Stimulated activated CD8-positive, alpha-beta memory T cell treated with anti-CD3 and anti-CD28 coated beads, Interleukin-4, amount 100 ng/mL, for 1 hour (primary cell): ENCODE results near the gene METTL1.
A peak's percentile ranks its signal among the peaks of the same experiment; 100 is the strongest.

ENCODE experiments used
- DNase-seq, 2 donors: peaks; one replicate each; pipeline ENCODE4 v3.0.0-alpha.2; 2020; ENCODE audit warnings: low read depth in 2 of 2, low spot score in 1 of 2

The METTL1 gene

DNA sequence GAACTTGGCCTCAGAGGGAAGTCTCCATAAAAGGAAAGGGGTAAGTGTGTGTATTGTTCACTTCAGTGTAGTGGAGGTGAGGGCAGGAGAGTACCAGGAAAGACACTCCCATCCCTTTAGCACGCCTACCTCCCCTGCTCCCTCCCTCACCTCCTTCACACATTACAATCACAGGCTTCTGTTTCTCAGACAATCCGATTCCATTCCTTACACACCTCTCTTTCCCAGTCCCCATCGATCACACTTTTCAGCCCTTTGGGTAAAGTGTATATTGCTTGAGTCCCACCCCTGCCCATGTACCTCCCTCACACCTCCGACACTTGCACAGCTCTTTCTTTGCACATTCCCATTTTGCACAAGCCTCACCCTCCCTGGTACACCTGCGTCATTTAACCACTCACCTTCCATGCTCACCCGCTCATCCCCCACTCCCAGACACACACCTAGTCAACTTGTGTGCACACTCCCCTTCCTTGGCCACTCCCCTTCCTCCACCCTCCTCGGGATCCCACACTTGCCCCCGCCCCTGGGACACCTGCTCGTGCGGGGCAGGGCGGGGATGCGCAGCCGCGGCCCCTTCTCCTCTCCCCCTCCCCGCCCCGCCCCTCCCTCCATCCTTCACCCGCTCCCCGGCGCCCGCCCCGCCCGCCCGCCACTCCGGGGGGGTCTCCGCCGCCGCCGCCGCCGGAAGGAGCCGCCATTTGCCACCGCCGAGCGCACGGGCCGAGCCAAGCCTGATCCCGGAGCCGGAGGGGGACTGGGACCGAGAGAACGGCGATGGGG, 17.3 kb downstream of the METTL1 start, which contains the start of gene MARCHF9:
Gene MARCHF9 (plus strand): TSS at position 693 of the 783 bp plus-strand sequence. CDS start 426 bp downstream, outside the sequence.
- DNase-seq, result peak in 1 of 2 donors; percentile 68

DNA sequence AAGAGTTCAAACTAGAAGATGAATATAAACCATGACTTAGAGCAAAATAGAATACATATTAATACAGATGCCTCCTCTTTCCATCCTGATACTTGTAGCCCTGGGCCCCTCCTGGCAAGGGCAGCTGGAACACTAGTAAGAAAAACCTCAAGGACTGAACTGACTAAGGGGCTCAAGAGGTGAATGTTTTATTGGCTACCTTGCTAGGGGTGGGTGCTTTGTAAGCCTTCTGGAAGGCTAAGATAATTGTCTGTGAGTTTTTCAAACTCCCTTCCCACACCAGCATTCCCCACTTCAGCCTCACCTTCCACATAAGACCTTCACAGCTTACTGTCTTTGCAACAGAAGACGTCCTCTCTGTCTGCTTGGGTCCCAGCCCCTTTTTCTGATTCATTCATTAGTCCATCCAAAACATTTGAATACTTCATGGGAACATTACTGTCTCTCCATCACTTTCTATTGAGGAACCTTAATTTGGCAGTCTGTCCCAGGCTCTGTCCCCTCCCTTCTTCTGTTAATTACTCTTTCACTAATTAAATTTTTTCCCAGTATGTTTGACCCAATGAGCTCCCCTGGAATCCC, 18.1 kb downstream of the METTL1 start:
- no peak for DNase-seq

DNA sequence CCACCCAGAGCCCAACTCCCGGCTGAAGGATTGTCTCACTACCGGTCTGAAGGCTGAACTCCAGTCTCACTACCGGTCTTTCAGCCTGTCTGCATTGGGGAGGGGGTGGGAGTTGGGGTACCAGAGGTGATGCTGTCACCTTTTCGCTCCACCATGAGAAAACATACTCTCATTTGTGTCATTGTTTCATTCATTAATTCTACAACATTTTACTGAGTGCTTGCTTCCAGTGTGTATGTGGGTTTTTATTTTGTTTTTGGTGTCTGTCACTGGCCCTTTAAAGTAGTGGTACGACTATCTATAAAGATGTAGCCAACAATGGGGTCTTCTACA, 19.3 kb downstream of the METTL1 start:
- no peak for DNase-seq

DNA sequence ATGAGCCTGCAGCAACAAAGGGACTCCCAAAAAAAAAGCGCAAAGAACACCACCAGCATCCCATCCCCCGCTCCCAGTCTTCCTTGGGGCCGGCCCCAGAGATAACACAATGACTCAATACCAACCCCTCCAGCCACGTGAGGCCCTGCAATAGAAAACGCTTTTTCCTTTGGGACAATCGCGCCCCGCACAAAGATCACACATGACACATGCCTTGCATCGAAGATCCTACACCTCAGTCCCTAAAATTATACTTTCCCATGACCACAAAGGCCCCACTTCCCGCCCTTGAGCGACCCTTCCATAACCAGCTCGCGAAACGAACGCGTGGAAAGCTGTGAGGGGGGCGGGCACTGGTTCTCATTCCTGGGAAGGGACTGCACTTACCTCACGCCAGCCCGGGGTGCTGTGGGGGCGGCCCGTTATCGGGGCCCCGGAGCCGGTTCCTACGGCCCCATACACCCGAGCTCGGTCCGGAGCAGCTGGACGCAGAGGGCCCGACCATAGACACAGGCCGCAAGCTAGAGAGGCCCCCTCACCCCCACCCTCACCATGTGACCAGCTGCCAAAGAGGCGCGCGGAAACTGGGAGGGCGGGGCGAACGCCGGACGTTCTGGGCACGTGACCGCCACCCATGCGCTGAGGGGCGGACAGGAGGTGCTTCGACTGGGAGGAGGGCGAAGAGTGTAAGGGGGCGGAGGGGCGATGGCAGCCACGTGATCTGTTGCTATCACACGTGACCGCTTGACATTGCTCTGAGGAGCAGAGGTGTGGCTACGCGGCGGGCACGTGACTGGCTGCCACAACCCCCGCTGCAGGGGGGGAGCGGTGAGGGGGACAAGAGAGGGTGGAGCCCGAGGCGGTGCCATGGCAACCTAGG, 19.9 kb downstream of the METTL1 start, which contains the start of gene CDK4:
Gene CDK4 (minus strand): TSS at position 523 of the 880 bp plus-strand sequence. CDS start 593 bp downstream, outside the sequence.
- peak; percentile 94 to 97 for DNase-seq

DNA sequence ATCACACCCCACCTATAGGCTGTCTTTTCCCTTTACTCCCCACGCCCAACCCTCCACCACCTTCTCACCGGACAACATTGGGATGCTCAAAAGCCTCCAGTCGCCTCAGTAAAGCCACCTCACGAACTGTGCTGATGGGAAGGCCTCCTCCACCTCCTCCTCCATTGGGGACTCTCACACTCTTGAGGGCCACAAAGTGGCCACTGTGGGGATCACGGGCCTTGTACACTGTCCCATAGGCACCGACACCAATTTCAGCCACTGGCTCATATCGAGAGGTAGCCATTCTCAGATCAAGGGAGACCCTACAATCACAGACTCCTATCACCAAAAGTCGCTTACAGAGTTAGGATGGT, 20.5 kb downstream of the METTL1 start:
- no peak for DNase-seq

DNA sequence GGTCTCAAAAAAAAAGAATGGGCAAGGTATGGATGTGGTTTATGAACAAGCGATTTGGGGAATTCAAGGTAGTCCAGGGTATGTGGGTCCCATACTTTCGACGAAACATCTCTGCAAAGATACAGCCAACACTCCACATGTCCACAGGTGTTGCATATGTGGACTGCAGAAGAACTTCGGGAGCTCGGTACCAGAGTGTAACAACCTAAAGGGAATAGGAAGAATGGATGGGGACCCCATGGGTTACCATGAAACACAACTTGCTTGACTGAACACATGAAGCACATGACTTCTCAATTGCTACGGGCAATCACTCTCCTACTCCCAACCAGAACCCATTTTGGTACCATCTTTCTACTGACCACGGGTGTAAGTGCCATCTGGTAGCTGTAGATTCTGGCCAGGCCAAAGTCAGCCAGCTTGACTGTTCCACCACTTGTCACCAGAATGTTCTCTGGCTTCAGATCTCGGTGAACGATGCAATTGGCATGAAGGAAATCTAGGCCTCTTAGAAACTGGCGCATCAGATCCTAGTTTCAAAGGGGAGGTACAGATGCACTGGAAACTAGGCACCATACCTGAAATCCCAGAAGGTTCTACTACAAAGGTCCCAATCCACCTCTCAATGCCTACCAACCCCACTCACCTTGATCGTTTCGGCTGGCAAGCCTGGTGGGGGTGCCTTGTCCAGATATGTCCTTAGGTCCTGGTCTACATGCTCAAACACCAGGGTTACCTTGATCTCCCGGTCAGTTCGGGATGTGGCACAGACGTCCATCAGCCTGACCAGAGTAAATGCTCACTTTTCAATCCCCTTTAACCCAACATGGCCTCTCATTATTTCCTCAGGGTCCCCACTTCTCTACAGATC, 21.1 kb downstream of the METTL1 start:
- no peak for DNase-seq

DNA sequence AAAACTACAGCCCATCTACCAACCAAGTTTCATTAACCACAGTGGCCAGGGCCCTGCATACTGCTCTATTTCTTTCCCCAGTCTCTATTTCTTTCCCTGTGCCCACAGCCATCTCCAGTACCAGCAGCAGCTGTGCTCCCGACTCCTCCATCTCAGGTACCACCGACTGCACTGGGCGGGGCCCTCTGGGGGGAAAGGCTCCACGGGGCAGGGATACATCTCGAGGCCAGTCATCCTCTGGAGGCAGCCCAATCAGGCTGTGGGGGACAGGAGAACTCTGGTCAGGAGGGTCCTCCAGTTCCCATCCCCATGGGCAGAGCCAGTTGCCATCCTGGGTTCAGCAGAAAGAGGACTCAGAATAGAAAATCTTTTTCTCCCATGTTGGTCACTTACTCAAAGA, 22.8 kb downstream of the METTL1 start:
- no peak for DNase-seq

DNA sequence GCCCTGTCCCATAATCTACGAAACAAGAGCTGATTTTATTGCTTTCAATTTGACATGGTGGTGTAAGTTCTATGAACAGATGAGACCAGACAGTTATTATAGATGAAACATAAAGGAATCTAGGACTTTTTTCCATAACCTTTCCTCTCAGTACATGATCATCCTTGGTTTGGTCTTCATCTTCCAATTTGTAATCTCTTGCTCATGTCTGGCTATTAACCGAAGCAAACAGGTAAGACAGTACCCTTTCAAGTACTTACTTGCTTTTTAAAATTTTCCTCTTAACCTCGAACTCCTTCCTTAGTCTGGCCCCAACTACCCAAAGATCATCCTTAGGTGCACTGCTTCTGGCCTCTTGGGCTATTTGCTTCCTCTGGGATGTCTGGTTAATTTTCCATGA, 25.9 kb downstream of the METTL1 start:
- DNase-seq, result no peak

DNA sequence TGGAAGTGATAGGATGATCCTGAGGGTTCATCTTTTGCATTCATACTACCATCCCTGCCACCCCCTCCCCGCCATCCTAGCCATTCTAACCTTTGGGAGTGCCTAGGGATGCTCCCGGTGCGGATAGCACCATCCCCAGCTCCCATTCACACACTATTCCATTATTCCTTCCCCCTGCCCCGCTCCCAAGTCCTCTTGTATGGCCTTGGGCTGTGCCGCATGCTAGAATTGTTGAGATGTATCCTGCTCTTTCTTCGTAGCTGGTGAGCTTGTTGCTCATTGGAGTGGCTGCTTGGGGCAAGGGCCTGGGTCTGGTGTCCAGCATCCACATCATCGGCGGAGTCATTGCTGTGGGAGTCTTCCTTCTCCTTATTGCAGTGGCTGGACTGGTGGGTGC, 26.4 kb downstream of the METTL1 start:
- no peak for DNase-seq

DNA sequence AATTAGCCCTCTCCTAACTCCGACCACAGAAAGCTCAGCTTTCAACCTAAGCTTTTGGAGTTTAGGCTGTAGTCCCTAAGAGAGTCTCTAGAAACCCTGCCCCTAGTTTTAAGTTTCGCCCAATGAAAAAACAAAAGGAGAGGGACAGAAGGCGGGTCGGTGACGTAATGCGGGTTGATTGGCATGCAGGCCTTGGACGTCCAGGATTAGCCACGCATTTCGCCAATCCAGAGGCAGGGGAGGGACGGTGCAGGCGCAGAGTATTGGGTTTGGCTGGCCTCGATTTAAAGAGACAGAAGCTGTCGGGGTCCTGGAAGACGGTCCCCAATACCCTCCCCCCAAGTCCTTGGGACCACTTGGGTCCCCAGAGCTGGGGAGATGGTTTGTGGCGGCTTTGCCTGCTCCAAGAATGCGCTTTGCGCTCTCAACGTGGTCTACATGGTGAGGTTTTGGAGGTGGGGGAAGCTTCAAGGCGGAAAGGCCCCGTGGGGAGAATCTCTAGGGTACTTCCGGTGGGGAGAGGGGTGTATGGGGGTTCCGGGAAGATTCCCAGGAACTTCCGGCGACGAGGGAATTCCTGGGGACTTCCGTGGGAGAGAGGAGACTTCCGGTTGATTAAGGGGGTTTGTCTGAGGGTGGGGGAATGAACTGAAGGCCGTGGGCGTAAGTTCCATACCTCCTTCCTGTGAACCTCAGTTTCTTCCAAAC, 27.0 kb downstream of the METTL1 start, which contains the start of gene TSPAN31:
Gene TSPAN31 (plus strand): TSS at position 263 of the 708 bp plus-strand sequence. CDS start 116 bp downstream, at position 379.
- DNase-seq, result peak; percentile 78 to 89

DNA sequence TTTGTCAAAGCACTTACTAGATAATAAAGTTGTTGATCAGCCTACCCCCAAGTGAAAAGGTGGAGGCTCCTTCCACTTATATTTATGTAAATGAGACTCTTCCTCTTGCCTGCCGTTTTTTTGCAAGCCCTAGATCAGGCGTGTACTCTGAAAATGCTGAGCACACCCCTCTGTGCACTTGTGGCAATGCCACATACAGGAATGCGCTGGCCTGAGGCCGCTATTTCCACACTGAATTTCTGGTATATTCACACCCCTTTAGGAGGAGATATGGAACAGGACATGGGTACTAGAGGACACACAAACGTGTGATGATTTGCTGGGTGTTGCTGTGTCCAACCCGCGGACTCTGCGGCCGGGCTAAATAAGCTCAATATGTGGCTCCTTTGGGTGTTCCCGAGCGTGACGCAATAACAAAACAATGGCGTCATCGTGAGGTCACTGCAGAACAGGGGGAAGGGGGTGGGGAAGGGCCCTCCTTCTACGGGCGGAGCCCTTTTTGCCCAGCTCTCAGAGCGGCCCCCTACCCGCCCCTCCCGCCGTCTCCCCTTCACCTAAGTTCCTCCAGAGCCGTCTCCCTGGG, 27.6 kb downstream of the METTL1 start:
- DNase-seq, result peak in 1 of 2 donors; percentile 49

DNA sequence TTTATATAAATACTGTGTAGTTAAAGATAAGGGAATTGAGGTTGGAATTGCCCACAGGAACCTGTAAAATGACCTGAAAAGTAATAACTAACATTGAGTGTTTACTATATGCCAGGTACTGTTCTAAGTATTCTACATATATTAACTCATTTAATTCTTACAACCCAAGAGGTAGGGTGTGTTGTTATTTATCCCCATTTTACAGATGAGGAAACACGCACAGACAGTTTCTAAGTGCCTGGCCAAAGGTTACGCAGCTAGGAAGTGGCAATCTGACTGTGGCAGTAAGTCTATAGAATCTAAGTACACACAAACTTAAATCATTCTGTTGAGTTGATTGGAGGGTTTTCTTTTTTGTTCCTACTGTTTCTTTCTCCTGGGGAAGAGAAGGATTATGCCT, 28.1 kb downstream of the METTL1 start:
- no peak for DNase-seq

DNA sequence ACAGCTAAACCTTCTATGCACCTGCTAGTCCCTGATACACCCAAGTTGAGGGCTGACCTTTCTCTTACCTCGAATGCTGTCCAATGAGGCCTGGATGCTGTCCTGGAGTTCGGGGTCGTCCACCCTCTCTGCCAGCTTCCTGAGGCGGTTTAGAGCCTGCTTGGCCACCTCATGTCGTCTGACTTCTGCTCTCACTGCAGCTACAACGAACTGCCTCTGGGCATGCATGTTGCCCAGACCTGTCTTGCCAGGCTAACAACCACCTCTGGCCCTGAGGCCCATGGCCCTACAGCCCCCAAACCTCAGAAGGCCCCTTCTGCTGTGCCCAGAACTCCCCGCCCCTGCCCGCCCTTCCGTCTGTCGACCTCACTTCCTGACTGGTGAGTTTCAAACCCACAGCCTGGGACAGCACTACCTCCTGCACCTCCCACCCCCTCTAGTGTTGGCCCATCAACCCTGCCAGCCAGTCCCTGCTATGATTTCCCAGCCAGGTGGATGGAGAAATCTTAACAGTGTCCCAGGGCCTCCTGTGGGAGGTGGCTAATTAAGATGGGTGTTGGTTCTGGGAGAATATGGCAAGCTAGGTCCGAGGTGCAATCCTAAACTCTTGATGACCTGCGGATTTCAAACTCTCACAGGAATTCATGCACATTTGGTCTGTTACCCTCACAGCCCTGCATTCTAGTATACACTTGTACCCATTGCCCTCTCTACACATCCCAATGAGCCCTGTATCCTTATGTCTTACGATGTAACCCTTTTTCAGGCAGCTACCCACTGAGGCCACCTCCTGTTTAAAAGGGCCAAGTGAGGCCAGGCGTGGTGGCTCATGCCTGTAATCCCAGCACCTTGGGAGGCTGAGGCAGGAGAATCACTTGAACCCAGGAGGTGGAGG, 29.8 kb downstream of the METTL1 start:
- DNase-seq, result peak; percentile 50 to 66

DNA sequence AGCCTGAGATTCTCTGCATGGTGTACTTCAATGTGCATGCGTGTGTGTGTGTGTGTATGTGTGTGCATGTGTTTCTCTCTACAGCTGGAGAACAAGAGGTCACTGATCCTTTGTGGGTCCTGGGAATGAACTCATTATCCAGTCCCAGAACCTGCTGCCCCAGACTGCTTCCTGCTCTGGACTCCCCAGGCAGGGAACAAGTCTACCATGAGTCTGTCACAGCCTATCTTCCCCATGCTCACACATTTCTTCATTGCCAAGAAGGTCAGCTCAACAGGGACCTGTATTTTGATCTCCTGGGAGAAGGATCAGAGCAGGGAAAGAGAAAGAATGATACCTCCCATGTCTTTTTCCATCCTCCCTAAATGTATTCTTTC, 30.5 kb downstream of the METTL1 start:
- DNase-seq, result no peak

DNA sequence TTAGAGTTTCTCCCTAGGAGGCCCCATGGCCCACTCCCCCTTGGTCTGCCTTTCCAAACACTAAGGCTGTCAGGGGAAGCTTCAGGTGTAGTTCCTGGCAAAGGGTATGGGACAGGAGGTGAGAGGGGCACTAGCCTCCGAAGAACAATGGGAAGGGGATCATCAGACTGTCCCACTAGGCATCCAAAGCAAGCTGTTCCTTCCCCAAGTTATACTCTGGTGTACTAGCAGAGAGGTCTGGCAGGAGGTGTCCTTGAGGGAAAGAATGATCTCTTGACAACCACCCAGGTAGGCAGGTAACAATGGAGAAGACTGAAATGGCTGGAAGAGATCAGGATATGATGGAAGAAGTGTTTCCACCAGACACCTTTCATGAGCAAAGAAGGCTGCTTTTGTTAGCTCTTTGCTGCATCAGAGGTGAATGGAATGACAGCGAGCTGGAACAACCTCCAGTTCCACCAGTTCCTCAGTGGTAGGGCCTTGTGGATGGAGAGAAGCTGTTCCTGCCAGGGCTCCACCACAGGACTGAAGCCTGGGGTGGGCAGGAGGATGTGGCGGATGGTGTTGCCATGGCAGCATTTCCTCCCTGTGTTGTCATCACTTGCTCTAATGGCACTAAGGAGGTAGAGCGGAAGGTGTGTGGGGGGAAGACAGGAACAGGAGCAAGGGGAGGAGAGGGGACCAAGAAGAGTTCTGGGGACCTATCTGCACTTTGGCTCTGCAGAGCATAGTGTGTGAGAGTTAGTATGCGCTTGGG, 31.1 kb downstream of the METTL1 start:
- peak; percentile 46 to 68 for DNase-seq

DNA sequence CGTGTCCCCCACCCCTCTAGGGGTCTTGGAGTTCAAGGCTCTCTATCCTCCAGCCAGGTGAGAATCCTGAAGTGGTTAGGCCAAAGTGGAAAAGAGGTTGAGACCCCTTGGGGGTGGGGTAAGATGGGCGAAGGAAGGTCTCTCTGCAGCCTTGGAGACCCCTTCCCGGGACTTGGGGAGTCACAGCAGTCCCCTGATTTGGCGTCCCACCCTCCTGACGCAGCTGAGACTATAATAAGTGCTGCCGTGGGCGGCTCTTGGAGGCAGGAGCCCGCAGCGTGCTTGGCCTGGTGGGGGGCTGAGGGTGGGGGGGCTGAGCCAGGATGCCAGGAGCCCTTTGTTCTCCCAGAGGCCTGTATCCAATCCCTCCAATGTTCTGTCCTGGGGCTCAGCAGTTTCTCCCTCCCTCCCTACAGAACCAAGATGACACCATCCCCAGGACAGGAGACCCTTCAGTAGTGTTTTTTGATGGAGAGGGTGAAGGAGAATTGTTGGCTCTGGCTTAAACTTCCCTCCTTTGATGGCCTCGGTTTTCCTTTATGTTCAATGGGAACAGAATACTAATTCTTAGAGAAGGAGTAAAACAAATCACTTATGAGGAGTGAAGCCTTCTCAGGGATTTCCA, 31.9 kb downstream of the METTL1 start:
- no peak for DNase-seq

DNA sequence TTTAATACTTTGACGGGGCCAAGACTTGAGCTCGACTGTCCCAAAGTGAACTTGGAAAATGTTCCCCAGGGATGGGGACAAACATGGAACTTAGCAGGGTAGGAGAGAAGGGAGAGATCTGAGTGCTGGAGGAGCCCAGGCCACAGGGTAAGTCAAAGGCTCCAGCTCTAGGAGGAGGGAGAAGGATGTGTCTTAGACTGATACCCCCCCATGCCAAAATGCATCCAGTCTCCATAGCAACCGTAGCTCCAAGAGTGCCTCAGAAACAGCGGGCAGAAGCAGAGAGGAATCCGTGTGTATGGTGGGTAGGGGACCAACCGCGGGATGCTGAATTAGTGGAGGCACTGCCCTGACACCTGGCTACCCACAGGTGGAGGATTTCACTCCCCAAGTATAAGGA, 32.5 kb downstream of the METTL1 start:
- no peak for DNase-seq
